HCT116 (cell line): ENCODE measurements around the gene TM9SF1.

Experiments used
- CBX3 ChIP-seq: IDR thresholded peaks from 2 replicates; pipeline ENCODE4 v1.6.1; 2012; ENCODE audit warnings: low read depth
- EZH2 ChIP-seq: fragments of 200-600 bp; sonication (generic); IDR thresholded peaks from 2 replicates; pipeline ENCODE4 v1.6.1; 2017; ENCODE audit warnings: antibody characterized with exemption, mixed run types
- JUND ChIP-seq: IDR thresholded peaks from 2 replicates; pipeline ENCODE4 v1.6.1; 2012
- POLR2AphosphoS5 ChIP-seq: IDR thresholded peaks from 2 replicates; pipeline ENCODE4 v1.6.1; 2011; ENCODE audit warnings: mild to moderate bottlenecking, low read depth, low read length, moderate library complexity
- SIN3A ChIP-seq: IDR thresholded peaks from 2 replicates; pipeline ENCODE4 v1.6.1; 2012; ENCODE audit warnings: low read depth
- SRF ChIP-seq: IDR thresholded peaks from 2 replicates; pipeline ENCODE4 v1.6.1; 2012; ENCODE audit warnings: low read depth
- TF ChIP-seq, protein P1 (sequence below): IDR thresholded peaks from 2 replicates; pipeline ENCODE4 v1.6.1; 2012; ENCODE audit warnings: low read depth
- TF ChIP-seq, protein P2 (sequence below): IDR thresholded peaks from 2 replicates; pipeline ENCODE4 v1.6.1; 2012
- TF ChIP-seq, protein P3 (sequence below), 3 experiments: fragments of 200-600 bp in 1 of 3; sonication (generic) in 1 of 3; IDR thresholded peaks in 2 of 3; conservative IDR thresholded peaks in 1 of 3; 2 replicates each; pipeline ENCODE4 v1.5.1; 2012 to 2017; ENCODE audit warnings: low read depth in 2 of 3, low read length in 2 of 3, antibody characterized with exemption in 1 of 3, borderline replicate concordance in 1 of 3, control low read depth in 1 of 3, mild to moderate bottlenecking in 1 of 3, mixed read lengths in 1 of 3, mixed run types in 1 of 3, moderate library complexity in 1 of 3; ENCODE audit not compliant: insufficient read depth in 1 of 3

DNA sequence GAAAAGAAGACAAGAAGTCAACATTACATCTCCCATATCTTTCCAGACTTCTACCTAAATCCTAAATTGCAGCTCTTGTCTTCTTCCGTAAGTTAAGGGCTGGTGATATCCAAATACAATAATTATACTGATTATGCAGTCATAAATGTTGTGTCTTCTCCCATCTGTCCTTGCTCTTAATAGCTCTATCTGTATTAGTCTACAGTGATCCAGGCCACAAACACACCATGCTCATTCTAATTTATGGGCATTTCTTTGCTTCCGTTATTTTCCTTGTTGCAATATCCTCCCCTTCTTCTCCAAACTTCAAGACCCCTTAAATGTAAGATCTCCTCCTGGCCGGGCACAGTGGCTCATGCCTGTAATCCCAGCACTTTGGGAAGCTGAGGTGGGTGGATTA is 24.3 kb upstream of the TM9SF1 start:
- TF ChIP-seq JUND = no peak
- no peak for TF ChIP-seq SRF
- TF ChIP-seq SIN3A = no peak
- TF ChIP-seq, protein P1, sequence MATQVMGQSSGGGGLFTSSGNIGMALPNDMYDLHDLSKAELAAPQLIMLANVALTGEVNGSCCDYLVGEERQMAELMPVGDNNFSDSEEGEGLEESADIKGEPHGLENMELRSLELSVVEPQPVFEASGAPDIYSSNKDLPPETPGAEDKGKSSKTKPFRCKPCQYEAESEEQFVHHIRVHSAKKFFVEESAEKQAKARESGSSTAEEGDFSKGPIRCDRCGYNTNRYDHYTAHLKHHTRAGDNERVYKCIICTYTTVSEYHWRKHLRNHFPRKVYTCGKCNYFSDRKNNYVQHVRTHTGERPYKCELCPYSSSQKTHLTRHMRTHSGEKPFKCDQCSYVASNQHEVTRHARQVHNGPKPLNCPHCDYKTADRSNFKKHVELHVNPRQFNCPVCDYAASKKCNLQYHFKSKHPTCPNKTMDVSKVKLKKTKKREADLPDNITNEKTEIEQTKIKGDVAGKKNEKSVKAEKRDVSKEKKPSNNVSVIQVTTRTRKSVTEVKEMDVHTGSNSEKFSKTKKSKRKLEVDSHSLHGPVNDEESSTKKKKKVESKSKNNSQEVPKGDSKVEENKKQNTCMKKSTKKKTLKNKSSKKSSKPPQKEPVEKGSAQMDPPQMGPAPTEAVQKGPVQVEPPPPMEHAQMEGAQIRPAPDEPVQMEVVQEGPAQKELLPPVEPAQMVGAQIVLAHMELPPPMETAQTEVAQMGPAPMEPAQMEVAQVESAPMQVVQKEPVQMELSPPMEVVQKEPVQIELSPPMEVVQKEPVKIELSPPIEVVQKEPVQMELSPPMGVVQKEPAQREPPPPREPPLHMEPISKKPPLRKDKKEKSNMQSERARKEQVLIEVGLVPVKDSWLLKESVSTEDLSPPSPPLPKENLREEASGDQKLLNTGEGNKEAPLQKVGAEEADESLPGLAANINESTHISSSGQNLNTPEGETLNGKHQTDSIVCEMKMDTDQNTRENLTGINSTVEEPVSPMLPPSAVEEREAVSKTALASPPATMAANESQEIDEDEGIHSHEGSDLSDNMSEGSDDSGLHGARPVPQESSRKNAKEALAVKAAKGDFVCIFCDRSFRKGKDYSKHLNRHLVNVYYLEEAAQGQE = no peak
- TF ChIP-seq CBX3 = no peak
- no peak for TF ChIP-seq POLR2AphosphoS5
- TF ChIP-seq EZH2 = no peak
- TF ChIP-seq, protein P2, sequence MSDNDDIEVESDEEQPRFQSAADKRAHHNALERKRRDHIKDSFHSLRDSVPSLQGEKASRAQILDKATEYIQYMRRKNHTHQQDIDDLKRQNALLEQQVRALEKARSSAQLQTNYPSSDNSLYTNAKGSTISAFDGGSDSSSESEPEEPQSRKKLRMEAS = no peak
- TF ChIP-seq, protein P3, sequence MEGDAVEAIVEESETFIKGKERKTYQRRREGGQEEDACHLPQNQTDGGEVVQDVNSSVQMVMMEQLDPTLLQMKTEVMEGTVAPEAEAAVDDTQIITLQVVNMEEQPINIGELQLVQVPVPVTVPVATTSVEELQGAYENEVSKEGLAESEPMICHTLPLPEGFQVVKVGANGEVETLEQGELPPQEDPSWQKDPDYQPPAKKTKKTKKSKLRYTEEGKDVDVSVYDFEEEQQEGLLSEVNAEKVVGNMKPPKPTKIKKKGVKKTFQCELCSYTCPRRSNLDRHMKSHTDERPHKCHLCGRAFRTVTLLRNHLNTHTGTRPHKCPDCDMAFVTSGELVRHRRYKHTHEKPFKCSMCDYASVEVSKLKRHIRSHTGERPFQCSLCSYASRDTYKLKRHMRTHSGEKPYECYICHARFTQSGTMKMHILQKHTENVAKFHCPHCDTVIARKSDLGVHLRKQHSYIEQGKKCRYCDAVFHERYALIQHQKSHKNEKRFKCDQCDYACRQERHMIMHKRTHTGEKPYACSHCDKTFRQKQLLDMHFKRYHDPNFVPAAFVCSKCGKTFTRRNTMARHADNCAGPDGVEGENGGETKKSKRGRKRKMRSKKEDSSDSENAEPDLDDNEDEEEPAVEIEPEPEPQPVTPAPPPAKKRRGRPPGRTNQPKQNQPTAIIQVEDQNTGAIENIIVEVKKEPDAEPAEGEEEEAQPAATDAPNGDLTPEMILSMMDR (IDR thresholded peaks at IDR 0.05 in 2 of 3, conservative IDR thresholded peaks at IDR 0.05 in 1 of 3; ENCODE audit: borderline replicate concordance in 1 of 3, insufficient read depth in 1 of 3, low read depth in 2 of 3, low read length in 2 of 3) = no peak
